ENCODE measurements around the gene ARSJ. TPM values are rescaled to one million over a fixed set of nuclear protein-coding genes. Genes with fewer than 3 reads are reported as not detected.

ARSJ gene
- total and polyA plus RNA-seq, 2 experiments from 2014 or later: 4.3 to 6.6 TPM

DNA sequence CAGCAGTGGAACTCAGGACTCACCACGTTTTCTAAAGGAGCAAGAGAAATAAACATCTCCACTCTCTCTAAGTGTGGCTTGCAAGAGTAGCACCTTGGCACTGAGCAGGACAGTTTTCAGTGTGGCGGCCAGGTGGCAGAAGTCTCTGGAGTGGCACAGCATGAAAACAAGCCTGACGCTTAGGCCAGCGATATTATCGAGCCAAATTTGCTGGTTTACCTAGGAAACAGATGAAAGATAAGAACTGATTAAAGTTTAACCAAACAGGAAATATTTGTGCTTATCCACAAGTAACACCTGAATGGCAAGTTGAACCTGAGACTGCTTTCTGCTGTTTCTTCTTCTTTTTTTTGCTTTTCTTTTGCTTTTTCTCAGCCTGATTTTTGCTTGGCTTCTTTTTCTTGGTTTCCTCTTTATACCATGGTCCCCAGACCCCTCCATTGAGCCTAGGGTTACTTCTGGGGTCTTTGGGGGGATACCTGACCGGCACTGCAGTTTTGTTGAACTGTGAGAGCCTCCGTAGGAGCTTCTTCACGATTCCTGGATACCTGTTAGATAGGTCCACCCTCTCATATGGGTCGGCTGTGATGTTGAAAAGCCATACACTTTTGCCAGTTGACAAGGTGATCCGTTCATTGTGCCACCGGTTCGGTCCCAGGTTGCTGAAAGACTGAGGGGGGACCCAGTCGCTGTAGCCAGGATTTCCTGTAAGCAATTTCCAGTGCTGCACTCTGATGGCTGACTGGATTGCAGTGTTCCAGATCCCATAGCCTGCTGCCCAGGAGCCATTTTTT lies 77.3 kb downstream of the ARSJ start:
- ATAC-seq: no peak; the same call in 2 of the 3 replicates
- no peak overlapping the region for H3K4me2 ChIP-seq
- no peak overlapping the region for H3K27ac ChIP-seq (ENCODE audit: low read depth)
- H3F3A ChIP-seq (replicated peaks; ENCODE audit: low read depth): no peaks in the 10 kb centered on the region
- H3K4me1 Mint-ChIP-seq: no peaks in the 10 kb centered on the region
- H3K4me3 ChIP-seq: no peak overlapping the region
- H3K4me1 ChIP-seq (ENCODE audit: insufficient read depth): no peaks in the 10 kb centered on the region
- no peaks in the 10 kb centered on the region for H3K9me3 Mint-ChIP-seq
- H3K4me3 Mint-ChIP-seq: no peak overlapping the region
- H3K9me2 ChIP-seq (ENCODE audit: insufficient read depth): no peaks in the 10 kb centered on the region
- no peaks in the 10 kb centered on the region for H3K36me3 Mint-ChIP-seq (ENCODE audit: low read depth)
- no peaks in the 10 kb centered on the region for H3K79me2 ChIP-seq (replicated peaks; ENCODE audit: insufficient read depth)
- no peak overlapping the region for H3K27ac Mint-ChIP-seq
- no peaks in the 10 kb centered on the region for H3K27me3 Mint-ChIP-seq (ENCODE audit: insufficient read depth, low read depth, poor library complexity)
- no peaks in the 10 kb centered on the region for H3K27me3 ChIP-seq (ENCODE audit: insufficient read depth)
- no peaks in the 10 kb centered on the region for H3K36me3 ChIP-seq (ENCODE audit: insufficient read depth)
- no peak for DNase-seq (ENCODE audit: low spot score)
- TF ChIP-seq NANOG (IDR thresholded peaks at IDR 0.05; ENCODE audit: borderline replicate concordance) (no peak), ZNF114 (CRISPR knock-in tag; IDR thresholded peaks at IDR 0.05) (no peak), CREB1 (CRISPR knock-in tag; IDR thresholded peaks at IDR 0.05; ENCODE audit: low read depth) (no peak), EZH2phosphoT487 (IDR thresholded peaks at IDR 0.05; ENCODE audit: unreplicated experiment) (no peak), POLR2AphosphoS5 (IDR thresholded peaks at IDR 0.05; ENCODE audit: low read depth) (no peak), STAT1 (IDR thresholded peaks at IDR 0.05; ENCODE audit: unreplicated experiment) (no peak), JUNB (IDR thresholded peaks at IDR 0.05; ENCODE audit: unreplicated experiment) (no peak), EZH2 (IDR thresholded peaks at IDR 0.05; ENCODE audit: low read depth, unreplicated experiment) (no peak), ZNF331 (CRISPR knock-in tag; IDR thresholded peaks at IDR 0.05; ENCODE audit: low read depth) (no peak)
- TF ChIP-seq, protein P1, sequence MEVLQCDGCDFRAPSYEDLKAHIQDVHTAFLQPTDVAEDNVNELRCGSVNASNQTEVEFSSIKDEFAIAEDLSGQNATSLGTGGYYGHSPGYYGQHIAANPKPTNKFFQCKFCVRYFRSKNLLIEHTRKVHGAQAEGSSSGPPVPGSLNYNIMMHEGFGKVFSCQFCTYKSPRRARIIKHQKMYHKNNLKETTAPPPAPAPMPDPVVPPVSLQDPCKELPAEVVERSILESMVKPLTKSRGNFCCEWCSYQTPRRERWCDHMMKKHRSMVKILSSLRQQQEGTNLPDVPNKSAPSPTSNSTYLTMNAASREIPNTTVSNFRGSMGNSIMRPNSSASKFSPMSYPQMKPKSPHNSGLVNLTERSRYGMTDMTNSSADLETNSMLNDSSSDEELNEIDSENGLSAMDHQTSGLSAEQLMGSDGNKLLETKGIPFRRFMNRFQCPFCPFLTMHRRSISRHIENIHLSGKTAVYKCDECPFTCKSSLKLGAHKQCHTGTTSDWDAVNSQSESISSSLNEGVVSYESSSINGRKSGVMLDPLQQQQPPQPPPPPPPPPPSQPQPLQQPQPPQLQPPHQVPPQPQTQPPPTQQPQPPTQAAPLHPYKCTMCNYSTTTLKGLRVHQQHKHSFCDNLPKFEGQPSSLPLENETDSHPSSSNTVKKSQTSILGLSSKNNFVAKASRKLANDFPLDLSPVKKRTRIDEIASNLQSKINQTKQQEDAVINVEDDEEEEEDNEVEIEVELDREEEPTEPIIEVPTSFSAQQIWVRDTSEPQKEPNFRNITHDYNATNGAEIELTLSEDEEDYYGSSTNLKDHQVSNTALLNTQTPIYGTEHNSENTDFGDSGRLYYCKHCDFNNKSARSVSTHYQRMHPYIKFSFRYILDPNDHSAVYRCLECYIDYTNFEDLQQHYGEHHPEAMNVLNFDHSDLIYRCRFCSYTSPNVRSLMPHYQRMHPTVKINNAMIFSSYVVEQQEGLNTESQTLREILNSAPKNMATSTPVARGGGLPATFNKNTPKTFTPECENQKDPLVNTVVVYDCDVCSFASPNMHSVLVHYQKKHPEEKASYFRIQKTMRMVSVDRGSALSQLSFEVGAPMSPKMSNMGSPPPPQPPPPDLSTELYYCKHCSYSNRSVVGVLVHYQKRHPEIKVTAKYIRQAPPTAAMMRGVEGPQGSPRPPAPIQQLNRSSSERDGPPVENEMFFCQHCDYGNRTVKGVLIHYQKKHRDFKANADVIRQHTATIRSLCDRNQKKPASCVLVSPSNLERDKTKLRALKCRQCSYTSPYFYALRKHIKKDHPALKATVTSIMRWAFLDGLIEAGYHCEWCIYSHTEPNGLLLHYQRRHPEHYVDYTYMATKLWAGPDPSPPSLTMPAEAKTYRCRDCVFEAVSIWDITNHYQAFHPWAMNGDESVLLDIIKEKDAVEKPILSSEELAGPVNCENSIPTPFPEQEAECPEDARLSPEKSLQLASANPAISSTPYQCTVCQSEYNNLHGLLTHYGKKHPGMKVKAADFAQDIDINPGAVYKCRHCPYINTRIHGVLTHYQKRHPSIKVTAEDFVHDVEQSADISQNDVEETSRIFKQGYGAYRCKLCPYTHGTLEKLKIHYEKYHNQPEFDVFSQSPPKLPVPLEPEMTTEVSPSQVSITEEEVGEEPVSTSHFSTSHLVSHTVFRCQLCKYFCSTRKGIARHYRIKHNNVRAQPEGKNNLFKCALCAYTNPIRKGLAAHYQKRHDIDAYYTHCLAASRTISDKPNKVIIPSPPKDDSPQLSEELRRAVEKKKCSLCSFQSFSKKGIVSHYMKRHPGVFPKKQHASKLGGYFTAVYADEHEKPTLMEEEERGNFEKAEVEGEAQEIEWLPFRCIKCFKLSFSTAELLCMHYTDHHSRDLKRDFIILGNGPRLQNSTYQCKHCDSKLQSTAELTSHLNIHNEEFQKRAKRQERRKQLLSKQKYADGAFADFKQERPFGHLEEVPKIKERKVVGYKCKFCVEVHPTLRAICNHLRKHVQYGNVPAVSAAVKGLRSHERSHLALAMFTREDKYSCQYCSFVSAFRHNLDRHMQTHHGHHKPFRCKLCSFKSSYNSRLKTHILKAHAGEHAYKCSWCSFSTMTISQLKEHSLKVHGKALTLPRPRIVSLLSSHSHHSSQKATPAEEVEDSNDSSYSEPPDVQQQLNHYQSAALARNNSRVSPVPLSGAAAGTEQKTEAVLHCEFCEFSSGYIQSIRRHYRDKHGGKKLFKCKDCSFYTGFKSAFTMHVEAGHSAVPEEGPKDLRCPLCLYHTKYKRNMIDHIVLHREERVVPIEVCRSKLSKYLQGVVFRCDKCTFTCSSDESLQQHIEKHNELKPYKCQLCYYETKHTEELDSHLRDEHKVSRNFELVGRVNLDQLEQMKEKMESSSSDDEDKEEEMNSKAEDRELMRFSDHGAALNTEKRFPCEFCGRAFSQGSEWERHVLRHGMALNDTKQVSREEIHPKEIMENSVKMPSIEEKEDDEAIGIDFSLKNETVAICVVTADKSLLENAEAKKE (CRISPR knock-in tag; IDR thresholded peaks at IDR 0.05): no peak
- TF ChIP-seq, protein P2, sequence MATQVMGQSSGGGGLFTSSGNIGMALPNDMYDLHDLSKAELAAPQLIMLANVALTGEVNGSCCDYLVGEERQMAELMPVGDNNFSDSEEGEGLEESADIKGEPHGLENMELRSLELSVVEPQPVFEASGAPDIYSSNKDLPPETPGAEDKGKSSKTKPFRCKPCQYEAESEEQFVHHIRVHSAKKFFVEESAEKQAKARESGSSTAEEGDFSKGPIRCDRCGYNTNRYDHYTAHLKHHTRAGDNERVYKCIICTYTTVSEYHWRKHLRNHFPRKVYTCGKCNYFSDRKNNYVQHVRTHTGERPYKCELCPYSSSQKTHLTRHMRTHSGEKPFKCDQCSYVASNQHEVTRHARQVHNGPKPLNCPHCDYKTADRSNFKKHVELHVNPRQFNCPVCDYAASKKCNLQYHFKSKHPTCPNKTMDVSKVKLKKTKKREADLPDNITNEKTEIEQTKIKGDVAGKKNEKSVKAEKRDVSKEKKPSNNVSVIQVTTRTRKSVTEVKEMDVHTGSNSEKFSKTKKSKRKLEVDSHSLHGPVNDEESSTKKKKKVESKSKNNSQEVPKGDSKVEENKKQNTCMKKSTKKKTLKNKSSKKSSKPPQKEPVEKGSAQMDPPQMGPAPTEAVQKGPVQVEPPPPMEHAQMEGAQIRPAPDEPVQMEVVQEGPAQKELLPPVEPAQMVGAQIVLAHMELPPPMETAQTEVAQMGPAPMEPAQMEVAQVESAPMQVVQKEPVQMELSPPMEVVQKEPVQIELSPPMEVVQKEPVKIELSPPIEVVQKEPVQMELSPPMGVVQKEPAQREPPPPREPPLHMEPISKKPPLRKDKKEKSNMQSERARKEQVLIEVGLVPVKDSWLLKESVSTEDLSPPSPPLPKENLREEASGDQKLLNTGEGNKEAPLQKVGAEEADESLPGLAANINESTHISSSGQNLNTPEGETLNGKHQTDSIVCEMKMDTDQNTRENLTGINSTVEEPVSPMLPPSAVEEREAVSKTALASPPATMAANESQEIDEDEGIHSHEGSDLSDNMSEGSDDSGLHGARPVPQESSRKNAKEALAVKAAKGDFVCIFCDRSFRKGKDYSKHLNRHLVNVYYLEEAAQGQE (IDR thresholded peaks at IDR 0.05; ENCODE audit: unreplicated experiment): no peak
- TF ChIP-seq, protein P3, sequence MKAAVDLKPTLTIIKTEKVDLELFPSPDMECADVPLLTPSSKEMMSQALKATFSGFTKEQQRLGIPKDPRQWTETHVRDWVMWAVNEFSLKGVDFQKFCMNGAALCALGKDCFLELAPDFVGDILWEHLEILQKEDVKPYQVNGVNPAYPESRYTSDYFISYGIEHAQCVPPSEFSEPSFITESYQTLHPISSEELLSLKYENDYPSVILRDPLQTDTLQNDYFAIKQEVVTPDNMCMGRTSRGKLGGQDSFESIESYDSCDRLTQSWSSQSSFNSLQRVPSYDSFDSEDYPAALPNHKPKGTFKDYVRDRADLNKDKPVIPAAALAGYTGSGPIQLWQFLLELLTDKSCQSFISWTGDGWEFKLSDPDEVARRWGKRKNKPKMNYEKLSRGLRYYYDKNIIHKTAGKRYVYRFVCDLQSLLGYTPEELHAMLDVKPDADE (IDR thresholded peaks at IDR 0.05): no peak
- TF ChIP-seq, protein P4, sequence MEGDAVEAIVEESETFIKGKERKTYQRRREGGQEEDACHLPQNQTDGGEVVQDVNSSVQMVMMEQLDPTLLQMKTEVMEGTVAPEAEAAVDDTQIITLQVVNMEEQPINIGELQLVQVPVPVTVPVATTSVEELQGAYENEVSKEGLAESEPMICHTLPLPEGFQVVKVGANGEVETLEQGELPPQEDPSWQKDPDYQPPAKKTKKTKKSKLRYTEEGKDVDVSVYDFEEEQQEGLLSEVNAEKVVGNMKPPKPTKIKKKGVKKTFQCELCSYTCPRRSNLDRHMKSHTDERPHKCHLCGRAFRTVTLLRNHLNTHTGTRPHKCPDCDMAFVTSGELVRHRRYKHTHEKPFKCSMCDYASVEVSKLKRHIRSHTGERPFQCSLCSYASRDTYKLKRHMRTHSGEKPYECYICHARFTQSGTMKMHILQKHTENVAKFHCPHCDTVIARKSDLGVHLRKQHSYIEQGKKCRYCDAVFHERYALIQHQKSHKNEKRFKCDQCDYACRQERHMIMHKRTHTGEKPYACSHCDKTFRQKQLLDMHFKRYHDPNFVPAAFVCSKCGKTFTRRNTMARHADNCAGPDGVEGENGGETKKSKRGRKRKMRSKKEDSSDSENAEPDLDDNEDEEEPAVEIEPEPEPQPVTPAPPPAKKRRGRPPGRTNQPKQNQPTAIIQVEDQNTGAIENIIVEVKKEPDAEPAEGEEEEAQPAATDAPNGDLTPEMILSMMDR (conservative IDR thresholded peaks at IDR 0.05; ENCODE audit: low read depth in 2 of 2): no peak
- no peak overlapping the region for H2AFZ ChIP-seq
- no peaks in the 10 kb centered on the region for H4K20me1 ChIP-seq (replicated peaks; ENCODE audit: insufficient read depth)

Data from GM23338 (cell line).